Measurements from ENCODE around the gene CCBE1.

Gene CCBE1

DNA sequence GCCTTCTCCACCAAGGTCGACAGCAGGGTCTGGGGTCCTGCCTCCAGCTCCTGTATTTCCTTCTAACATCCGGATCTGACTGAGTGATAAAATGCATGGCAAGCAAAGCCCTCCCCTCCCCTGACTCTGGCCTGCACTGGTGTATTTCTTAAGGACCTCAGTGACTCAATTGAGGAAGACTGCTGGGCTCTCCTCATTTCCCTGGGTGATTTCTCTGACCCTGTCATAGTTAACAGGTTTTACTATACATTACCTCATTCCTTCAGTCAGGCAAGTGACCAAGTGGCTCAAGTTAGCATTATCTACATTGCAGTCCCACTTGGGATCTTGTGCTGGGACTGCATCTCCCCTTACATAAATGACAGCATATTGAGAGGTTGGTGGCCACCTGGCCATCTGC lies 38.8 kb upstream of the CCBE1 start:
- DNase-seq (ENCODE audit: extremely low read depth, low read depth), result no peak
- TF ChIP-seq, protein P1, sequence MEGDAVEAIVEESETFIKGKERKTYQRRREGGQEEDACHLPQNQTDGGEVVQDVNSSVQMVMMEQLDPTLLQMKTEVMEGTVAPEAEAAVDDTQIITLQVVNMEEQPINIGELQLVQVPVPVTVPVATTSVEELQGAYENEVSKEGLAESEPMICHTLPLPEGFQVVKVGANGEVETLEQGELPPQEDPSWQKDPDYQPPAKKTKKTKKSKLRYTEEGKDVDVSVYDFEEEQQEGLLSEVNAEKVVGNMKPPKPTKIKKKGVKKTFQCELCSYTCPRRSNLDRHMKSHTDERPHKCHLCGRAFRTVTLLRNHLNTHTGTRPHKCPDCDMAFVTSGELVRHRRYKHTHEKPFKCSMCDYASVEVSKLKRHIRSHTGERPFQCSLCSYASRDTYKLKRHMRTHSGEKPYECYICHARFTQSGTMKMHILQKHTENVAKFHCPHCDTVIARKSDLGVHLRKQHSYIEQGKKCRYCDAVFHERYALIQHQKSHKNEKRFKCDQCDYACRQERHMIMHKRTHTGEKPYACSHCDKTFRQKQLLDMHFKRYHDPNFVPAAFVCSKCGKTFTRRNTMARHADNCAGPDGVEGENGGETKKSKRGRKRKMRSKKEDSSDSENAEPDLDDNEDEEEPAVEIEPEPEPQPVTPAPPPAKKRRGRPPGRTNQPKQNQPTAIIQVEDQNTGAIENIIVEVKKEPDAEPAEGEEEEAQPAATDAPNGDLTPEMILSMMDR (IDR thresholded peaks at IDR 0.05; ENCODE audit: low read depth, low read length, missing control alignments), result no peak

DNA sequence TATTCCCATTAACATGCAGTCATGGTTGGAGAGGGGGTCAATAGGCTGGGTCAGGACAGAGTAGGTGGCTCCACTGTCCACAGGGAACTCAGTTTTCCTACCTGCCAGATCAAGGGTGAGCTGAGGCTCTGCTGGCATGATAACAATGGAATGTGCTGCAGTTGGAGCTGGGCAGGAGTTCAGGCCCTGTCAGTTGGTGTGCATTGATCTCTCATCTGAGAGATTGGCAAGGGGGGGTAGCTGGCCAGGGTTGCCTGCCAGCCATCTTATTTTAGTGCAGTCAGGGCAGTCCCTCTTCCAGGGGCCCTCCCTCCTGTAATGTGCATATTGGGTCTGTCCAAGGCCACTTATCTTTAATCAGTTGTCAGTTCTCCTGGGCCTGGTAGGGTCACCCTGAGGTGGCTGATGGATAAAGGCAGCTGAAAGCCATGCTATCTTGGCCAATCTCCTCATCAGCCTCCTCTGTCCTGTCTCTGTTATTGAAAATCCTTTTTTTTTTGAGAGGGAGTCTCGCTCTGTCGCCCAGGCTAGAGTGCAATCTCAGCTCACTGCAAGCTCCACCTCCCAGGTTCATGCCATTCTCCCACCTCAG lies 38.1 kb upstream of the CCBE1 start:
- no peak for DNase-seq (ENCODE audit: extremely low read depth, low read depth)
- no peak overlapping the region for H3K4me3 ChIP-seq (replicated peaks; ENCODE audit: low read depth, low read length)
- TF ChIP-seq, protein P1 (IDR thresholded peaks at IDR 0.05; ENCODE audit: low read depth, low read length, missing control alignments), result no peak

More for the DNA sequence above, 38.8 kb upstream of the CCBE1 start:
- H3K4me3 ChIP-seq (replicated peaks; ENCODE audit: low read depth, low read length), result no peak overlapping the region

DNA sequence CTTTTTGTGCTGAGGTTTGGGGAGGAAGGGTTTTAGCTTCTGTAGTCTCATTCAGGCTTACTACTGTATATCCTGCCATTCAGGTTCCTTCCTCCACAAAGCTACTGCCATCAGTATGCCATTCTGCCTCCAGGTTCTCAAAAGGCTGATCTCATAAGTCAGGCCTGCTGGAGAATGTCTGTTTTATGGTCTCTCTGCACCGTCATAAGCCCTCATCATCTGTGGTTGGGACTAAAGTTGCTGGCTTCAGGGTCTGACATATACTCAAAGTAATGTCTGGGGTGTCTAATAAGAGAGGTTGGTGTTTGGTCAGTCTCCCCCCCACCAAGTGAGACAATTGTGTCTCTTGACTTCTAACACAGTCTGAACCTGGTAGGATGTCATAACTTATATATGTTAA lies 36.2 kb upstream of the CCBE1 start:
- no peak overlapping the region for H3K4me3 ChIP-seq (replicated peaks; ENCODE audit: low read depth, low read length)
- TF ChIP-seq, protein P1 (IDR thresholded peaks at IDR 0.05; ENCODE audit: low read depth, low read length, missing control alignments), result no peak
- DNase-seq (ENCODE audit: extremely low read depth, low read depth), result no peak

DNA sequence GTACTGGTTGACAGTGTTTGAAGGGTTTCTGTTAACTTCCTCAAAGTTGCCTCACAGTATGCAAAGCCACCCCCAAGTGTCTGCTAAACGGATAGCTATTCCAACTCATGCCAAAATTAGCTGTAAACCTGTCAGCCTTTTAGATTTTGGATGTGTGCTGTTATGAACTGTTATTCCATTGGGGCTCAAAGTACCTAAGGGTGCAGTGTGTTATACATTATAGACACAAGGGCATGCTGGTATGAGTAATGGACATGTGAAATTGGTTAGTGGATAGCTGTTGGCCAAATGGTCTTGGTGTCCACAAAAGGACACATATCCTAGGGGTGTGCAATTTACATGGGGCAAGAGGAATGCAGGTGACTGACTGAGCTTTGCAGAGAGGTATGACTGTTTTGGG lies 33.7 kb upstream of the CCBE1 start:
- TF ChIP-seq, protein P1 (IDR thresholded peaks at IDR 0.05; ENCODE audit: low read depth, low read length, missing control alignments), result no peak
- H3K4me3 ChIP-seq (replicated peaks; ENCODE audit: low read depth, low read length), result no peak overlapping the region
- no peak for DNase-seq (ENCODE audit: extremely low read depth, low read depth)

DNA sequence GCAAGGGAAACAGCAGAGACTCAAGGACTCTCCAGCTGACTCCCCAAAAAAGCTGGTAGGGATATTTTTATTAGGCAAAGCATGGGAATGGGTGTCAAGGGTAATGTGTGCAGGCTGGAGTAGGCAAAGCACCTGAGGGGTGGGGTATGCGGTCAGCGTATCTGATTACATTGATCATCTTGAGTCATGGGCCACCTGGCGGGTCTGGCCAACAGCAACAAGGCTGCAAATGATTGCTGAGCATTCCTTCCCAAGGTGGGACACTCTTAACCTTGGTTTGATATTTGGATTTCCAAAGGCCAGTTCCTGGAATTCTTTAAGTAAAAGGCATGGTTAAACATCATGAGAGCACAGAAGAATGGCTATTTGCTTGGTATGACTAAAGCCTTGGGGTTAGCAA lies 32.6 kb upstream of the CCBE1 start:
- TF ChIP-seq, protein P1 (IDR thresholded peaks at IDR 0.05; ENCODE audit: low read depth, low read length, missing control alignments), result no peak
- no peak overlapping the region for H3K4me3 ChIP-seq (replicated peaks; ENCODE audit: low read depth, low read length)
- no peak for DNase-seq (ENCODE audit: extremely low read depth, low read depth)

DNA sequence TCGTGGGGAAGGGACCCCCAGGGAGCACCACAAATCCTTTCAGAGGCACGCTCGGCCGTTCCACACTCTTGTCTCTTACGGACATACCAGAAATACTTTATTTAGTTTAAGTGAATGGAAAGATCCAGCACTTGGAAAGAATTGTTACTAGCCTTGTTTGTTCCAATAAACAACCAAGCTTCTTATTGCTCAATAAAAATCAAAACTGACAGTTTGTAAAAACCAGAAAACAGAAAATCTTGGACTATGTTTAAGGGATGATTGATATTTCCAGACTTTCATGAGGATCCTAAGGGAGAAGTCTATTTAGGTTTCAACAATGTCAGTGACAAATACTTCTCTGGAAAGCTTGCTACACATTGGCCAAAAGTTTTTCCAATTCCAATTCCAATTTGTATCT lies 31.6 kb upstream of the CCBE1 start:
- TF ChIP-seq, protein P1 (IDR thresholded peaks at IDR 0.05; ENCODE audit: low read depth, low read length, missing control alignments), result no peak
- H3K4me3 ChIP-seq (replicated peaks; ENCODE audit: low read depth, low read length), result no peak overlapping the region
- DNase-seq (ENCODE audit: extremely low read depth, low read depth), result no peak

DNA sequence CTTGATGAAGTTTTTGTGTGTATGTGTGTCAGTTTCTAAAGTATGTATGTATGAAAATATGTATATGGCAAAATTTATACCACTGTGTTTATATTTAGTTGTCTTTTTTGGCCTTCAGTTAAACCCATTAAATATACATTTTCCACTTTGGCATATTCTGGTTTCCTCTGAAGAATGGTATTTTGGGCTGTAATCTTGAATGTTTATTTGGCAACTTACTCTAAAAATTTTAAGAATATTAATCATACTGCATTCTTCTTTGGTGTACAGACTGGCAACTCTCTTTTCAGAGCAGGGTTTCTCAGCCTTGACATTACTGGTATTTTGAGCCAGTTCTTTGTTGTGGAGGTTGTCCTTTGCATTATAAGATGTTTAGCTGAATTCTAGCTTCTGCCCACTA lies 27.9 kb upstream of the CCBE1 start:
- no peak overlapping the region for H3K4me3 ChIP-seq (replicated peaks; ENCODE audit: low read depth, low read length)
- DNase-seq (ENCODE audit: extremely low read depth, low read depth), result no peak
- TF ChIP-seq, protein P1 (IDR thresholded peaks at IDR 0.05; ENCODE audit: low read depth, low read length, missing control alignments), result no peak

All from HFF-Myc (cell line).